AG08395 (cell line): ENCODE data around the gene KLHL40.

Experiments
- DNase-seq: peaks from one replicate; pipeline ENCODE4 v3.0.0; 2012; ENCODE audit warnings: mixed read lengths, low spot score

Gene KLHL40, protein sequence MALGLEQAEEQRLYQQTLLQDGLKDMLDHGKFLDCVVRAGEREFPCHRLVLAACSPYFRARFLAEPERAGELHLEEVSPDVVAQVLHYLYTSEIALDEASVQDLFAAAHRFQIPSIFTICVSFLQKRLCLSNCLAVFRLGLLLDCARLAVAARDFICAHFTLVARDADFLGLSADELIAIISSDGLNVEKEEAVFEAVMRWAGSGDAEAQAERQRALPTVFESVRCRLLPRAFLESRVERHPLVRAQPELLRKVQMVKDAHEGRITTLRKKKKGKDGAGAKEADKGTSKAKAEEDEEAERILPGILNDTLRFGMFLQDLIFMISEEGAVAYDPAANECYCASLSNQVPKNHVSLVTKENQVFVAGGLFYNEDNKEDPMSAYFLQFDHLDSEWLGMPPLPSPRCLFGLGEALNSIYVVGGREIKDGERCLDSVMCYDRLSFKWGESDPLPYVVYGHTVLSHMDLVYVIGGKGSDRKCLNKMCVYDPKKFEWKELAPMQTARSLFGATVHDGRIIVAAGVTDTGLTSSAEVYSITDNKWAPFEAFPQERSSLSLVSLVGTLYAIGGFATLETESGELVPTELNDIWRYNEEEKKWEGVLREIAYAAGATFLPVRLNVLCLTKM

GRCh38 chr3:42685363-42685881 is at the start of gene KLHL40:
Gene KLHL40 (plus strand): TSS chr3:42685537. CDS start chr3:42685619, 82 bp downstream.
- DNase-seq = no peak

- DNase-seq = no peak
Measured at GRCh38 chr3:42637001-42637400, 48.3 kb upstream of the KLHL40 start.

DNA sequence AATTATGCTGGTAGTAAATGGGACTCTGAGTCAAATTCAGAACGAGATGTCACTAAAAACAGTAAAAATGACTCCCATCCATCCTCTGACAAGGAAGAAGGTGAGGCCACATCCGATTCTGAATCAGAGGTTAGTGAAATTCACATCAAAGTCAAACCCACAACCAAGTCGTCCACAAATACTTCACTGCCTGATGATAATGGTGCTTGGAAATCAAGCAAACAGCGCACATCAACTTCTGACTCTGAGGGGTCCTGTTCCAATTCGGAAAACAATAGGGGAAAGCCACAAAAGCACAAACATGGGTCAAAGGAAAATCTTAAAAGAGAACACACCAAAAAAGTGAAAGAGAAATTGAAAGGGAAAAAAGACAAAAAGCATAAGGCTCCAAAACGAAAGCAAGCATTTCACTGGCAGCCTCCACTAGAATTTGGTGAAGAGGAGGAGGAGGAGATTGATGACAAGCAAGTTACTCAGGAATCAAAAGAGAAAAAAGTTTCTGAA is 46.9 kb upstream of the KLHL40 start:
- DNase-seq = no peak

DNA sequence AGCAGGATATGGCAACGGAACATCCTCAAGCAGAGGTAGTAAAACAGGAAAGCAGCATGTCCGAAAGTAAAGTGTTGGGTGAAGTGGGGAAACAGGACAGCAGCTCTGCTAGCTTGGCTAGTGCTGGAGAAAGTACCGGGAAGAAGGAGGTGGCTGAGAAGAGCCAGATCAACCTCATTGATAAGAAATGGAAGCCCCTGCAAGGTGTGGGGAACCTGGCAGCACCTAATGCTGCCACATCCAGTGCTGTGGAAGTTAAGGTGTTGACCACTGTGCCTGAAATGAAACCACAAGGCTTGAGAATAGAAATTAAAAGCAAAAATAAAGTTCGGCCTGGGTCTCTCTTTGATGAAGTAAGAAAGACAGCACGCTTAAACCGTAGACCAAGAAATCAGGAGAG is 46.1 kb upstream of the KLHL40 start:
- DNase-seq = no peak

DNA sequence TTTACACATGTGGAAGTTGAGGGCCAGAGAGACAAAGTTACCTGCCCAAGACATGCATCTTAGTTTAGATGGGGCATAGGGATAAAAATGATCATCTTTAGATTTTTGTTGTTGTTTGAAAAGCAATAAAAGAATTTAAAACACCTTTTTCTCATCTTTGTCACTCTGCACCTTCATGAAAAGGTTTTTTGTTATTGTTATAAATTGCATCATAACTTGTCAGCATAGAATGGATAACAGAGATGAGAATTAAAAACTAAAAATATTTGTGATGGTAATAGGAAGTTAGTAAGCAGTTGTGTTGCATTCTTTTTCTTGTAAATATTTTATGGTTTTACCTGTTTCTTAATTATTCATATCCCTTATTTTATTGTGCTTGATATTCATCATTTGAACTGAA is 45.2 kb upstream of the KLHL40 start:
- DNase-seq = no peak

DNA sequence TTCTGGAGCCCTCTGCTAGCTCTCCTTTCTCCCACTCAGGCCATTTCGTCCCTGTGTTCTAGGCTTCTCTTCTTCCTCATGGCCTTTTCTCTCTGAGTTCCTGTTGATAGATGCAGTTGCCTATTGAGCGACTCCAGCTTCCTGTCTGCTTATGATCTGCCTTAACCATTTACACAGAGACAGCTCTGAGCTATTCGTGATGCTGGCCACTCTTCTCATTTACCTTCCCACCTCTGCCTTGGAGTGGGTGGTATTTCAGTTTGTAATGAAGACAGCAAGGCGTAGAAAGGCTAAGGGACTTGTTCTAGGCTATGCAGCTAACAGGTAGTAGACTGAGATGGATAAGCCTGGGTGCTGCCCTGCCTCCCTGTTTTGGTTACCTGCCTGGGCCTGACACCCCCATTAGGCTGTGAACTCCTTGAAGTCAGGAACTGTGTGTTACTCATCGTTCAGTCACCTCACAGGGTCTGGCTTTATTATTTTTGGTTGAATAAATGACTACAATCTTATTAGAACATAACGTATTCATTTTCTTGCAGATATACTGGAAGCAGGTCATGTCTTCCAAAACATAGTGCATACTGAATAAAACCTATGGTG is 44.5 kb upstream of the KLHL40 start:
- DNase-seq = no peak

- no peak for DNase-seq
Measured at GRCh38 chr3:42647821-42648459, 37.4 kb upstream of the KLHL40 start.

DNA sequence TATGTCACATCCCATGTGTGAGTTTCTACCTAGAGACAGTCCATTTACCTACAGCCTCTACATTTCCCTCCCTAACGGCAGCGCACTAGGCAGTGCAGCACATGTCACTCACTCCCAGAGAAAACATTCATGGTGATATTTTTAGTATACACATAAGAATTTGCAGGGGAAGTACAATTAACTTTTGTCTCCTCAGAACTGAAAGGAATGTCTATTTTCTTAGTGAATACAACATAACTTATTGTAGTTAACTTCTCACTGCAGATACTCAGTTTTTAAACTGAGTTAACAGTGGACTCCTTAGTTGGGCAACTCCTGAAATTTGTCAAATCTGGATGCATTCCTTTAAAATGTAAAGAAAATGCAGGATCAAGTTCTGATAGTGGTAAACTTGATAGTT is 36.3 kb upstream of the KLHL40 start:
- DNase-seq = no peak

- no peak for DNase-seq
Measured at GRCh38 chr3:42649783-42650182, 35.6 kb upstream of the KLHL40 start.

DNA sequence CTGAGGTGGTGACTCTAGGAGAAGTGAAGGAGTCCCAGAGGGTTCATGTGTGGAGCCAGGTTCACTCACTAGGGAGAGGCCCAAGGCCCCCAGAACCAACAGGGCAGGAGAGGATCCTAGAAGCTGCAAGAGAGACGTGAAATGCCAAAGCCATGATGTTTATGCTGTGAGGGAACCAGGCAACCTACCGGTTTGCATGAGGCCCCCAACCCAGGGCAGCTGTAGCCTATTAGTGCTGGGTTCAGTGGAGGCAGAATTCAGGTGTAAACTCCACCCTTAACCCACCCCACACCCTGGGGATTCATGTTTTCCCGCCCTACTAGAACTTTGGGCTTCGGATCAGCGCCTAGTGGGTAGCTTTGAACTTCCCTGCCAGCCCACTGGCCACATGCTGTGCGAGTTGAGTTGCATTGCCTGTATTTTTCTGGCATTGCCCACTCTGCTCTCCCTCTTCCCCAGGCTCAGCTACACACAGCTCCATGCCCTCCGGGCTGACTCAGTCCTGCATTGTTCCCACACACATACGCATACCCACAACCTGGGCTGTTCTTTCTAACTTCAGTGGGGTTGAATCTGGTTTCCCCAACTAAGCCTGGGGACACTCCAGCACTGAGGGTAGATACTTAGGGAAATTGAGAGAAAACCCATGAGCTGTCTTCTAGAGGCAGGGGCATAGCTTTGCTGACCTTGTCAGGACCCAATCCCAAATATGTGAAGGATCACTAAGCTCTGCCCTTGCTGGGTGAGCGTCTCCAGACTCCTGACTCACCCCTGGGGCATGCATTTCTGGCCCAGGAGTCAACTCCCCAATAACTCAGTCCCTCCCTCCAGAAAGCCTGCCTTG is 33.9 kb upstream of the KLHL40 start:
- peak; percentile 87 for DNase-seq

- no peak for DNase-seq
Measured at GRCh38 chr3:42652251-42652610, 33.1 kb upstream of the KLHL40 start.

GRCh38 chr3:42652611-42653302 is 32.6 kb upstream of the KLHL40 start:
- peak; percentile 82 for DNase-seq

DNA sequence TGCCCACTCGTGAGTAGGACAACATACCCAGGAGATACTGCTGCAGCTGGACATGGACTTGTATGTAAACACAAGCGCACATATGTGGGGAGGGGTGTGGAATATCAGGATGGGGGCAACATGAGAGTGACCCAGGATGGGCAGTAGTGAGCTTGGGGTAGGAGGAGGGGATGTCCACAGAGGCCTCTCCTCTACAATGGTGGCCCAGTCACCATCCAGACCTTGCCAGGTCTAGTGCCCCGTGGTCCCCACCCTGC is 32.1 kb upstream of the KLHL40 start:
- DNase-seq = no peak

DNA sequence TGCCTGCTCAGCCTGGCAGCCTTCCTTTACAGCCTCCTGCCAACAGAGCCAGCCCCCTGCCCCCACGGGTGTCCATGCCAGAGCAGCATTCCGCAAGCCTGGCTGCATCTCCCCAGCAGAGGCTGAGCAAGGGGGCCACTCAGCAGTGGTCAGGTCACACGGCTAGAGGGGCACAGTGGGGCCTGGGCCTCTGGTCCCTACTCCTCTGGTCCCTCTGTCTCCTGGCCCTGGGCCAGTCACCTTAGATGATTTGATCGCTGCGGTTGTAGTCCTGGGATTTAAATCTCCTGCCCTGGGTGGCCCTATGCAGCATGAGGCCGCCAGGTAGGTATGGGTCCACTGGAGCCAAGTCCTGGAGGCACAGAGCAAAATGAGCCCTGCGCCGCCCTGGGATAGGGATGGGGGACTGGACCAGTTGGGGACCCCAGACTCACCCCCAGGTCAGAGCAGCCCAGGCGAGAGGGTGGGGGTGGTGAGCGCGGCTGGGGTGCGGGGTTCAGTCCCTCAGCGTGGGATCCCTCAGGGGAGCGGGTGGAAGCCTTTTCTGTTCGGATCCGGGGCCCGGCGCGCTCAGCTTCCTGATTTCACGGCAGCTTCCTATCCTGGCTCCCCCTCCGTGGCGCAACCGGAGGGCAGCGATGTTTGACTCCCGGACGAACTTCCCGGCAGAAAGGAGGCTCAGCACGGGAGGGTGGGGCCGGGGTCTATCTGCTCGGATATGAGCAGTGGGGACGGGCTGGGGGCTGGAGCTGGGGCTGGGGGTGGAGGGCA is 31.6 kb upstream of the KLHL40 start, which contains the start of gene ZBTB47:
ZBTB47 (plus strand) TSS at position 138 of the 771 bp plus-strand sequence. CDS start 4,659 bp downstream, outside the sequence.
- peak; percentile 39 for DNase-seq

GRCh38 chr3:42654331-42655201 is 30.8 kb upstream of the KLHL40 start:
- peak; percentile 65 for DNase-seq

DNA sequence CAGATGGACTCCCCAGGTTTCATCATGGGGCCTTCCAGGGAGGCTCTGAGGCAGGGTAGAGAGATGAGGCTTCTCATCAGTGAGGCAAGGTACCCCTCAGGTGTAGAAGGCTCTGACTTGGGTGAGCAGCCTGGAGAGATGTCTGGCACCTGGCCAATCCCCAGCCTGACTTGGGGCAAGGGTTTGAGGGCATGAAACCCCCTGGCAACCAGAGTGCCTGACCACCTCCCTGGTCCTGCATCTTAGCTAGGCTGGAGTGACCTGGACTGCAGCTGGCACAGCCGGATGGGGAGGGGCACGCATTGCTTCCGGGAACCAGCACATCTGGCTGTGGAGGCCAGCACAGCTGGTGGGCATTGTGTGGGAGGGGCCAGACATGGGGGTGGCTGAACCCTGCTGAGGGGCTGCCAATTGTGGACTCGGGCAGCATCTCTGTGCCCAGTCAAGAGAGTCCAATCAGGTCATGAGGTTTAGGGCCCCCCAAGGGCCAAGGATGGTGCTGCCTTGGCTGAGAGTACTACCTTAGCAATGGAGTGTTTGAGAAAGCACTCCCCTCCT is 29.9 kb upstream of the KLHL40 start:
- no peak for DNase-seq

DNA sequence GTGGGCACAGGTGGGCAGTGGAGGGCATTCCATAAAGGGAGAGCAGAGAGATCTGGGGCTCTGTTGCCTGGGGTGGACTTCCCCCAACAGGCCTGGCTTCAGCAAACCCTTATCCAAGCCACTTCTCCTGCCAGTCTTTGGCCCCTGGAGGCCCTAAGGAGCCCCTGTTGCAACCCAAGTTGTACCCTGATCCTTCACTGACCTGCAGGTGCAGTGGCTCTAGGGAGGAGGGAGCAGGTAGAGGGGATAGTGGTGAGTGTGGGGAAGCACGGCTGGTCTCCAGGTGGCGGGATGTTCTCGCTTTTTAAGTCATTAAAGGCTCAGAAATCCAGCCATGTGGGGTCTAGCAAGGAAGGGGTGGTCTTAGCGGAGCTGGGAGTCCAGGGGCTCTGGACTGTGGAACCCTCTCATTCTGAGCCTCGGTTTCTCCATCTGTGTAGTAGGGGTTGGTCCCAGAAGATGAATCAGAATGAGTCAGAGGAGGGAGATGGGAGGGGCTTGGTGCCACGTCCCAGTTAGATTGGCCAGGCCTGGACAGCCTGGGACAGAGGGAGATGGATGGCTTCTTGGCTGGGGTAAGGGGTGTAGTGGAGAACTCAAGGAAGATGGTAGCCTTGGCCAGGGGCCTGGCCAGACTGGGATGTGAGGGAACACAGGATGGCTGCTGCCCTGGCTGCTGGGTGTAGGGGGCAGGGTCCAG is 29.2 kb upstream of the KLHL40 start:
- DNase-seq = peak; percentile 70
